Nephron progenitor cell (in vitro differentiated cells): ENCODE measurements around the gene FCHO2.

ENCODE experiments used
- DNase-seq: peaks from one replicate; pipeline ENCODE4 v3.0.0; 2021
- H3K27ac Mint-ChIP-seq: 2 replicates; pipeline ENCODE4 v1.8.0; 2021; ENCODE audit warnings: mild to moderate bottlenecking, moderate library complexity, mixed read lengths
- H3K27me3 Mint-ChIP-seq: 2 replicates; pipeline ENCODE4 v1.8.0; 2021; ENCODE audit warnings: mild to moderate bottlenecking, low read depth, mixed read lengths; ENCODE audit not compliant: poor library complexity
- H3K36me3 Mint-ChIP-seq: 2 replicates; pipeline ENCODE4 v1.8.0; 2021; ENCODE audit warnings: low read depth, mixed read lengths
- H3K4me1 Mint-ChIP-seq: 2 replicates; pipeline ENCODE4 v1.8.0; 2021; ENCODE audit warnings: mixed read lengths
- H3K4me3 Mint-ChIP-seq: 2 replicates; pipeline ENCODE4 v1.8.0; 2021; ENCODE audit warnings: mild to moderate bottlenecking, moderate library complexity, mixed read lengths
- H3K9me3 Mint-ChIP-seq: 2 replicates; pipeline ENCODE4 v1.8.0; 2021; ENCODE audit warnings: mild to moderate bottlenecking, moderate library complexity, mixed read lengths
- CTCF ChIP-seq: fragments of 200-600 bp; sonication (generic); IDR thresholded peaks from 2 replicates; pipeline ENCODE4 v1.5.0; 2021; ENCODE audit warnings: antibody characterized with exemption

FCHO2 gene

GRCh38 chr5:73137563-73138530, 182.0 kb downstream of the FCHO2 start:
- Mint-ChIP-seq H3K4me1 (peaks cover 26% of the 10 kb centered on the region), H3K36me3 (no peaks in the 10 kb centered on the region), H3K9me3 (no peaks in the 10 kb centered on the region), H3K27me3 (peaks cover 6% of the 10 kb centered on the region), H3K27ac (no peak overlapping the region), H3K4me3 (no peak overlapping the region)
- no peak for TF ChIP-seq CTCF
- DNase-seq = no peak

- TF ChIP-seq CTCF = no peak
- H3K36me3 Mint-ChIP-seq = no peaks in the 10 kb centered on the region
- H3K27ac Mint-ChIP-seq = no peak overlapping the region
- H3K9me3 Mint-ChIP-seq = no peaks in the 10 kb centered on the region
- H3K4me1 Mint-ChIP-seq = peaks cover 26% of the 10 kb centered on the region
- DNase-seq = no peak
- peaks cover 9% of the 10 kb centered on the region for H3K27me3 Mint-ChIP-seq
- H3K4me3 Mint-ChIP-seq = no peak overlapping the region
Measured at GRCh38 chr5:73139485-73139884, 183.6 kb downstream of the FCHO2 start.
